HTERT RPE-1 (cell line): ENCODE measurements around the gene COX10.
"Not testable (repeated sequence)": the region's sequence is repeated elsewhere in the genome, so short reads cannot be mapped to it uniquely, and the experiment has no call there.

Source experiments
- in situ Hi-C: fragments of 300-500 bp; cut with MboI; formaldehyde crosslinking; loops from 4 replicates; pipeline ENCODE4 v1.14.3; 2020; ENCODE audit warnings: low sequenced_read_pairs

COX10 gene

DNA sequence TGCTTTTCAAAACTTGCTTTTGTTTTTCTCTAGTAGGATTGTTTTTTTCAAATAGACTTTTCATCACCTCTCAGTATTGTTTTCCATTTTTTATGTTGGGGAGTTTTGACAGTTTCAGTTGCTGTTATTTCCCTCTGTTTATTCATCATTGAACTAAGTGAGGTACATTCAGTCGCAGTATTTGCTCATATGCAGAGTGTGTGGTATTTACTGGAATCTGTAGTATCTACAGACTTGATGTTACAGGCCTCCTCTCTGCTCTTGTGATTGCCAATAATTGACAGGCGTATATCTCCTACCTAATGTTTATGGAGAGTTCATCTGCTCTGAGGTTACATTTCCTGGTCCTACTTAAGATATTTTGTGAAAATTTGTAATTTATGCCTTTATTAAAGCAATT lies 49.6 kb downstream of the COX10 start:
- in situ Hi-C loops: no loop called here

DNA sequence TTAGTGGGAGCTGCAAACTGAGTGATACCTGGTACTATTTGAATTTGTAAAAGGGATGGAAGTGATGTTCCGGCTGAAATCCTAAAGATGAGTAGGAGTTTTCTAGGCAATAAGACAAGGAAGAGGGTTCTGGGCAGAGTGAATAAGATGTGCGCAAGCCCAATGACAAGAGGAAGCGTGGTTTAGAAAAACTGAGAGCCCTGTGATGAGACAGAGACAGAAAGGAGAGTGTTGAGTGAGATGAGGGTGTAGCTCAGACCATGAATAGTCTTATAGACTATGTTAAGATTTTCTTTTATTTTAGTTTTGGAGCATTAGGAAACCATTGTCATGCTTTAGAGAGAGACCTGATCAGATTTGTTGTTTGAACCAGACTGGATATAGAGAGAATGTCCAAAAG lies 50.2 kb downstream of the COX10 start:
- in situ Hi-C loops: no loop called here

DNA sequence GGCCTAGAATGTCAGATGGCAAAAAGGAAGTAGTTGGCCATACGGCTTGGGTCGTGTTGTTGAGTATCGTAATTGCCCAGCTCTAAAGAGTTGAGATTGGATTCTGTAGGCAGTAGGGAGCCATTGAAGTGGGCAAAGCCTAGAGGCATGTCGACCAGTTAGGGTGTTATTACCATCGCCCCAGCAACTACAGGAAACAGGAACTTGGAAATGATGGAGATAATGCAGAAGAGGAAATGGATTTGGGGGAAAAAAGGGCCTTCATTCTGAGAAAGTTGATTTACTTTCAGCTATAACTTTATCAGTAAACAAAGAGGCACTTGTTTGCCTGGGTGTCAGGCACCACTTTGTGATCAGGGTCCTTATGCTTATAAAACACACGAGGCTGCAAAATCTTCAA lies 52.6 kb downstream of the COX10 start:
- in situ Hi-C loops: no loop called here

DNA sequence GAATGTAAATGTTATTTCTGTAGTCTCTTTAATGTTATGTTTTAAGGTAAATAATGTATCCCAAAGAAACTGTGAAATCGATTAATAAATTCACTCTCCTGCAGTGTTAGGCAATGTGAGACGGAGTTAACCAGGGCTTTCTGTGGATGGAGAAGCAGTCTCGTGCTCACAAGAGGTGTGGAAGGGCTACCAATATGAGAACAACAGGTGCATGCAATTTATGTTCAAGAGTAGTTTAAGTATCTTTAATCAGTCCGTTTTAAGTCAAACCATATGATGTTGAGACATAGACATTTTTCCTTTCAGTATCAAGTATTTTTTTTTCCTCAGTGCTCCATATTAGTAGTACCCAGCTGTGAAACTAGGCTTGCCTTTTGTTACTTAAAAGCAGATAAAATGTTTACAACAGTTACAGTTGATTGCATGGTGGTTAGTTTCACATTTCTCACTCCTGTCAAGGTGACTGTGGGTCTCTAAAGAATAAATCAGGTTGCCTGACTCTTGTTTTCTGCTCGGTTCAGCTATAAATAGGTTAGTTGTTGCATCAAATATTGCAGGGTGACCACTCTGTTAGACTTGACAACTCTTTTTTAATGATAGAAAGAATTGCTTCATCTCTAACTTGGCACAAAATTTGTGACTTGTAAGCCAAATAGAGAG lies 54.4 kb downstream of the COX10 start:
- in situ Hi-C loops: no loop called here

DNA sequence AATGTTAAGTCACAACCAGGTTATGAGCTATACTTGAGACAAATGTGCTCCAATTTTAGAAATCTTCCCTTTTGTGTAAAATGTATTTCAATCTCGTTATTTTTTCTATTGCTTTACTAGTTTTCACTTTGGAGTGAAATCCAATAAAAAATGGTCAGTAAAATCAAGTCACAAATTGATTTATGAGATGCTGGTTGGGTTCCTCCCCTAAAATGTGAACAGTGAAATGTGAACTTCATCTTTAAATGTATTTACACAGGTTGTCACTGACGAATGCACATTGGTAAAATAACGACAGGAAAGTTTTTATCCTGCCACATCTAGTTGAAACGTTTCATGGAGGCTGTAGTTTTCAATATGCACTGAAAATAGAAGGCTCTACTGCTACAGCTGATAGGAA lies 55.5 kb downstream of the COX10 start:
- in situ Hi-C loops: no loop called here

DNA sequence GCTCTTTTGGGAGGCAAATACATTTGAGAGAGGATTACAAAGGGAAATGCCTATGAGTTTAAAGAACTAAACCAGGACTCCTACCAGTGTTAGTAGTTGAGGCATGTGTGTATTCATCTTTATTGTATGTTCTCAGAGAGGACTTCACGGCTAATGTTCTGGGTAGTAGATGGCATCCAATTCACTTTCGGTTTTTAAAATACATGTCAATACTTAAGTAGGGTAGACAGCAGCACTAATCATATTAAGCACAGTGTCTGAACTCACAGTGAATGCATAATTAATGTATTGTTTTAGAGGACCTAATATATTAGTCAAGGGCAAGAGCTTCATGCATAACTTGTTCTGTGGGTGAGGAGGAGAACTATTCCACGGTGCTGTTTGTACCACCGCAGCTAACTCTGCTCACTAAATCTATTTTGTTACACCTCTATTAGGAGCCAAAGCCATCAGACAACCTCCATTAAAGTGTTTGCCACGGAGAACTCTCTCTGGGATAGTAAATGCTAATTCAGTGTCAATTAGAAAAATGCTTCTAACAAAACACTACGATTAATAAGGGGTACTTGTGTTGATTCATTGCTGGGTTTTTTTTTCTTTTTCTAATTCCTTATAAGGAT lies 56.3 kb downstream of the COX10 start:
- in situ Hi-C loops: no loop called here

DNA sequence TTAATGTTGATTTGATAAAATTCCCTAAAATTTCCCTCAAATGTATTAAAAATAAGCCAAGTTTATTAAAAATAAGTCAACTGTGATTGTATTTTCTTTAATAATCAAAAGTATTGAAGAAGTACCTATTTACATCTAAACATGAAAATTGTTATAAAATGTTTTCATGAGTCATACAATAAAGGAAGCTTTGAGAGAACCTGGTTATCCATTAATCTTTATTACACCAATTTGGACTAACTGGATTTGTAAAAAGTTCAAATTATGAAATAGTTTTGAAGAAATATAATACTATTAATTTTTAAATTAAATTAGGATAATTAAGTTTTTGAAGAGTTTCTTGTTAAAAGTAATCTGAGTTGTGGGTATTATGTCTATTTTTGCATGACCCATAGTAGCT lies 63.8 kb downstream of the COX10 start:
- in situ Hi-C loops: no loop called here

DNA sequence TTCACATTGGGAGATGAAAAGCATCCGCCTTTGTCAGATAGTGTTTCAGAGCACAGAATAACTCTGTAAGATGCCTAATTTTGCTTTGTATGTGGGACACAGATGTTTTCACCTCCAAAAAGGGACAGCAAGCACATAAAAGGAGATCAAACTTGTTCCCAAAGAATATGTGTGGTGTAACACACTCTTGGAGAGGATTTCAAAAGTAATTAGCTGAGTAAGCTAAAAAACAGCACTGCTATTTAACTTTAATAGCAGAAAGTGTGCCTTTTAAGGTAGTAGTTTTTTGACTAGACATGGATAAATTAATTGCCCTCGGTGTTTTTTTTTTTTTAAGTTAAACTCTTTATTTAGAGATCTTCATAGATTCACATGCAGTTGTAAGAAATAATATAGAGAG lies 65.2 kb downstream of the COX10 start:
- in situ Hi-C loops: no loop called here

DNA sequence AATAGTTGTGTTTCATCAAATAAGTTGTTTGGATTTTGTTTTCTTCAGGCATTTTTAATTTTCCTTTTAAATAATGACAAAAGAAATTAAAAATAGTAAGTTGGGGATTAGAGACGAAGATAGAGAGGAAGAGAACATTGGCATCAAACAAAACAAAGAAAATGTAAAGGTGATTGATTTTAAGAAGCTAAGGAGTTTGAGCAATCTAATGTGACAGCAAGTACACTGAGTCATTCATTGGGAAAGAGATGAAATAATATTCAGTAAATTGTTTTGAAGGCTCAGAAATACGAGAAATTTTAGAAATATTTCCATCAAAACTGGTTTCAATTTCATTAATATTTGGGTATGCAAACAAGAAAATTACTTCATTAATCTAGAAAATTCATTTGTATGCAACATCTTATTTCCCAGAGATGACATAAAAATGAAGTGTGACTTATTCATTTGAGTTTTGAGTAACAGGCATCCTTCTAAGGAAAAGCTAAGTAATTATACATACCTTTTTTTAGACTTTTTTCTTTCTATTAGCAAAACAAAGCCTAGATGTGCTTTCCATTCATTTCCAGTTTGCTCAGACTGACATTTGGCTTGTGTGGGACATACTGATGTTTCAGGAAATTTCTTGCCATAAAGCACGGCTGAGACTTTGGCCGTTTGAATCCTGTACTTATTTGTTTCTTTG lies 66.7 kb downstream of the COX10 start:
- in situ Hi-C loops: no loop called here

DNA sequence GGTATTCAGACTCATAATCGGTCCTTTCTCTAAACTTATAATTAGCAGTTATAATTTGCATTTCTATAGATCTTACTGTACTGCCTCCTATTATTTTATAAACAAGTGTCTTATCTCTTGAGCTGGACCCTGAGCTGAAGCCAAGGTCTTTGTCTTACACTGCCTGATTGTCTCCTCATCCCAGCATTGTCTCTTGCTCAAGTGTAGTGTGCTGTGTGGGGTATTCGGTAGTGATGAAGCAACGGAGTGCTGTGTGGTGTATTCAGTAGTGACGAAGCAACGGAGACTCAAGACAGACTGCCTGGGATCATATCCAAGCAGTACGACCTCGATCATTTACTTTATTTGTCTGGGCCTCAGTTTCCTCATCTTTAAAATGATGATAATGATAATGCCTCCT lies 69.3 kb downstream of the COX10 start:
- in situ Hi-C loops: no loop called here

DNA sequence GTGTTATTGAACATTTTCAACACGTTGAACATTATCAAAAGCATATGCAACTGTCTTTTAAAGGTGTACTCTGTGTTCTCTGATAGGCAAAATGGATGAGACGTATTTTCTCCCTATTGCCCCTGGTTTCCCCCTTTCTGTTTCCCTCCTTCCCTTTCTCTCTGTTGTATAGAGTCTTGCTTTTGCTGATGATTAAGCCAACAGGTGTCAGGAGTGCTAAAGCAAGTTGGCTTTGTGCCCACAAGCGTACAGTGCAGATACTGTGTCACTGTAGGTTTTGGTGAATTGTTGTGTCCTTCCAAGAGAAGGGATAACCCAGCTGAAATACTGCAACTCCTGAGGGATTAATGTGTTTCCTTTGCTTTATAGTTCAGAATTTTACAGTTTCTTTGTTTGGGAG lies 74.4 kb downstream of the COX10 start:
- in situ Hi-C loops: no loop called here

DNA sequence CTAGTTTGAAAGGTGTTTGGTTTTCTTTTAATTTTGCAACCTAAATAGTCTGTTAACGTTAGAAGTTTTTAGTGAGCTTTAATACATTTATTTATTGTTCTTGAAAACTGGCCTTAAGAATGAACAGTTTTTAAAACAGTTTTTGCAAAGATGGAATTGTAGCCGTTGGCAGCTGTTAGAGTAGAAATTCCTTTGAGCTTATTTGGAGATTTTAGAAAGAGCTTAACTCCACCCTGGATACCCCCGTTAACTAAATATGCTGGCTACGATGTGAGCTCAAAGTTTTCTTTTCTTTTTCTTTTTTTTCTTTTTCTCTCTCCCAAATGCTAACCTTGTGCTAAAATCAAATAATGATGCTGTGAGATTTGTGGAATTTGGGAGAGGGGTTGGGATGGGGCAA lies 75.2 kb downstream of the COX10 start:
- in situ Hi-C loops: no loop called here

DNA sequence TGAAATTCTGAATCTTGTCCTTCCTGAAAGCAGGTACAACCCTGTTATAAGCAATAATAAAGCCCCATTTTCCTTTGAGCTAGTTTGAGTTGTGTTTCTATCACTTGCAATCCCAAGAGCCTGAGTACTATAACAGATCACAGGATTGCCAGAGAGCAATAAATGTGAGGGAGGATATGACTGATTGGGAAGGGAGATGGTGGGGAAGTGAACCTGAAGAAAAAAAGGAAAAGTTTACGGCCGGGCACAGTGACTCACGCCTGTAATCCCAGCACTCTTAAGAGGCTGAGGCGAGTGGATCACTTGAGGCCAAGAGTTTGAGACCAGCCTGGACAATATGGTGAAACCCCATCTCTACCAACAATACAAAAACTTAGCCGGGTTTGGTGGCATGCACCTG lies 80.4 kb downstream of the COX10 start:
- in situ Hi-C loops: no loop called here

DNA sequence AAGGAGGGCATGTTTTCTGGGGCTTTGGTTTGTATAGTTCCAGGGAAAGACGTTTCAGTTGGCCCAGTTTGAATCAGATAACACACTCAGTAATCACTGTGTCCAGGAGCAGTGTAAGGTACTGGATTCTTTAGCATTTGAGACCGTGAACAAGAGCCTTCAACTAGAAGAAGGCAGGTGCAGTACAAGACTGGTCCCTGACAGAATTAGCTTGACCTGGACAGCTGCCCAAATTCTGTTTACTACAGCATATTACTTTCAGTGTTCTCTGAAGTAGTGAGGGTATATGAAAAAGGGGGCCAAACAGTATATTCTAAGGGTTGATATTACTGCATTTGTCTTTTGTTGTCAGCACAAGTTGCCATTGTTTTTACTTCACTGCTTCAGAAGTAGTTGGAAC lies 81.3 kb downstream of the COX10 start:
- in situ Hi-C loops: no loop called here

DNA sequence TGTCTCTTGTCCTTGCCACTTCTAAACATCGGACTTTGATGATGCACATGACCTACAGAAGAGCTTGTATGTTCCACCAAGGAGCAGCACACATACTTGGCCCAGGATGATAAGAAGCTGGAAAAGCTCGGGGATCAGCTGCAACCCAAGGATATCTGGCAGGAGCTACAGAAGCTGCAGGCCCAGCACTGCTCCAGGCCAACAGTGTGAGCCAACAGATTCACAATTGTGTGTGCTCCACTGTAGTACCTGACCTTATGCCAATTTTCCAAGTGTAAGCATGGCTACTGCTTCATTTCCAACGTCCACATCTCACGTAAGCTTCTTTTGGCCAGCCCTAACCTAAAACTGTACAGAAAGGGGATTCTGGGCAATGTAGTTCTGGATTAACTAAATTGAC lies 83.4 kb downstream of the COX10 start:
- in situ Hi-C loops: no loop called here

DNA sequence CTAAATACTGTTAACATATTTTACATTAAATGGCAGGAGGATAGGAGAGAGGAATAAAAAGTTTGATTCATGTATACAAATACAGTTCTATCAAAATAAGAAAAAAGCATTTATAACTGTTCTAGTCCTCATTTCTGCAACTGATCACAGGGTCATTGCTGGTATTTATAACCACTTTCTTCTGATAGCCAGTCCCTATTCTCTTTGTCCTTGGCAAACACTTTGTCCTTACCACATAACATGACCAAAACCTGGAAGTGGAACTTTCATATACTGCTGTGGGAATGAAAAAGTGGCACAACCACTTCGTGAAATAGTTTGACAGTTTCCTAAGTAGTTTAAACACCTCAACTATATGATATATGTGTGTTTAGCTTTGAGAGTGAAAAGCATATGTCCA lies 84.1 kb downstream of the COX10 start:
- in situ Hi-C loops: no loop called here

DNA sequence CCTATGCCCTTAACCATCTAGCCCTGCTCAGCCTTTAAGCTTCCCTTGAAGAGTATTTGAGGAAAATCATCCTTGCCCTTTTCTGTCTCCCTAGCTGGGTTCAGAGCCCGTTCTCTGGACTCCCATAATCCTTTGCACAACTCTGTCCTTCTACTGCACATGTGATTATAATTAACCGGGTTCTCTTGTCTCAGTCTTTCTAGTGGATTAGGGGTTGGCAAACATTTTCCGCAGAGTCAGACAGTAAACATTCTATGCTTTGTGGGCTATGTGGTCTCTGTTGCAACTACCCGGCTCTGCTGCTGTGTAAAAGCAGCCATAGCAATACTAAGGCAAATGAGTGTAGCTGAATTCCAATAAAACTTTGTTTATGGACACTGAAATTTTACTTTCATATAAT lies 87.4 kb downstream of the COX10 start:
- in situ Hi-C loops: no loop called here

DNA sequence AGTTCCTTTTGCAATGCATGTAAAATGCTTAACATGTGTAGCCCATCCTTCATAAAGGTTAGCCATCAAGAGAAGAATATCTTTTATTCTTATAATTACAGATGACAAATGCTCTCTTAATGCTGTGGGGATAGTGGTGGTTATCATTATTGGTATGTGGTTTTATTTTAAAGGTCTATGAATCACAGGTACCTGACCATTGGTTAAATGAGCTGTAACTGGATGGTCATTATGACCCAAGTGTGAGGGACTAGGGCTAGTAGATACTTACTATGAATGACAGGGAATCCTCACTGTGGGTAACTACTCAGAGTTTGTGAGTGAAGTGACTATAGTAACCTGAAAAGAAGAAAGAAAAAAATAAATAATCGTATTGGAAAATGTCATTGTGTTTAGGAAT lies 88.5 kb downstream of the COX10 start:
- in situ Hi-C loops: no loop called here

DNA sequence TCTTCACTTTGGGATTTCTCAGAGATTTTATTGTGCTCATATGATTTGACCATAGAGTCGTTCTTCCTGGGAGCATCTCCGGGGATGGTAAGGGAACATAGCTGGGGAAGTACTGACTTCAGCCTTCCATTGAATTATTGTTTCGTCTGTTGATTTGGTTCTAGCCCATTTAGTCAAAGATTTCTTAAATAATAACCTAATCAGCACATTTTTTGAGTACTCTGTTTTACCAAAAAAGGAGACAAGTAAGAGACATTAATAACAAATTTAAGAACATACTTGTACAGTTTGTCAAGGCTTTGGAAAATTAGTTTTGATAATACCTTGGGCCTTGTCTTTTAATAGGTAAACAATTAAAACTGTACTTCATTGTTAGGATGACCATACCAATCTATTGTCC lies 89.4 kb downstream of the COX10 start:
- in situ Hi-C loops: no loop called here

DNA sequence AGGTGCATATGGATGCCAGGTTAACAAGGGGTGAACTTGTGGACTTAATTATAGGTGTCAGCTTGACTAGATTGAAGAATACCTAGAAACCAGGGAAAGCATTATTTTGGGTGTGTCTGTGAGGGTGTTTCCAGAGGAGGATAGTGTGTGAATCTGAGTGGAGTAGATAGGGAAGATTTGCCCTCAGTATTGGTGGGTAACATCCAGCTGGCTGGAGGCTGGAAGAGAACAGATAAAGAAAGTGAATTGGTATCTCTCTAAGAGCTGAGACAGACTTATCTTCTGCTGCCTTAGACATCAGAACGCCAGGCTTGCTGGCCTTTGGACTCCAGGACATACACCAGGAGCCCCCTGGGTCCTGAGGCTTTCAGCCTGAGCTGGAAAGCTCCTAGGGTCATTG lies 92.1 kb downstream of the COX10 start:
- in situ Hi-C loops: no loop called here

DNA sequence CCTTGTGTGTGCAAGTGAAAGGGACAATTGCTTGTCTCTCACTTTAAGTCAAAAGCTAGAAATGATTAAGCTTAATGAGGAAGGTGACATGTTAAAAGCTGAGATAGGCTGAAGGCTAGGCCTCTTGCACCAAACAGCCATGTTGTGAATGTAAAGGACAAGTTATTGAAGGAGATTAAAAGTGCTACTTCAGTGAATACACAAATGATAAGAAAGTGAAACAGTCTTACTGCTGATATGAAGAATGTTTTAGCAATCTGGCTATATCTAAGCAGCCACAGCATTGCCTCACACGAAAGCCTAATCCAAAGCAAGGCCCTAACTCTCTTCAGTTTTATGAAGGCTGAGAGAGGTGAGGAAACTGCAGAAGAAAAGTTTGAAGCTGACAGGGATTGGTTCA lies 96.3 kb downstream of the COX10 start:
- in situ Hi-C loops: no loop called here

DNA sequence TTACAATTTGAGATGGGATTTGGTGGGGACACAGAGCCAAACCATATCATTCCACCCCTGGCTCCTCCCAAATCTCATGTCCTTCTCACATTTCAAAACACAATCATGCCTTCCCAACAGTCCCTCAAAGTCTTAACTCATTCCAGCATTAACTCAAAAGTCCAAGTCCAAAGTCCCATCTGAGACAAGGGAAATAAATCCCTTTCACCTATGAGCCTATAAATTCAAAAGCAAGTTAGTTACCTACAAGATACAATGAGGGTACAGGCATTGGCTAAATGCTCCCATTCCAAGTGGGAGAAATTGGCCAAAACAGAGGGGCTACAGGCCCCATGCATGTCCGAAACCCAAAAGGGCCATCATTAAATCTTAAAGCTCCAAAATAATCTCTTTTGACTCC lies 98.5 kb downstream of the COX10 start:
- in situ Hi-C loops: not testable (repeated sequence)

DNA sequence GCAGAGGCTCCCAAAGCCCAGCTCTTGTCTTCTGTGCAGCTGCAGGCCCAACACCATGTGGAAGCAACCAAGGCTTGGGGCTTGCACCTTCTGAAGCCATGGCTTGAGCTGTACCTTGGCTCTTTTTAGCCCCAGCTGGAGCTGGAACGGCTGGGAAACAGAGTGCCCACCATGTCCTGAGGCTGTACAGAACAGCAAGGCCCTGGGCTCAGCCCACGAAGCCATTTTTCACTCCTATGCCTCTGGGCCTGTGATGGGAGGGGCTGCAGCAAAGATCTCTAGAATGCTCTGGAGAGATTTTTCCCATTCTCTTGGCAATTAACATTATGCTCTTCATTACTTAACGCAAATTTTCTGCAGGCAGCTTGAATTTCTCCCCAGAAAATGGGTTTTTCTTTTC lies 99.3 kb downstream of the COX10 start:
- in situ Hi-C loops: no loop called here
